ENCODE results near the gene SH3RF2.

The SH3RF2 gene

DNA sequence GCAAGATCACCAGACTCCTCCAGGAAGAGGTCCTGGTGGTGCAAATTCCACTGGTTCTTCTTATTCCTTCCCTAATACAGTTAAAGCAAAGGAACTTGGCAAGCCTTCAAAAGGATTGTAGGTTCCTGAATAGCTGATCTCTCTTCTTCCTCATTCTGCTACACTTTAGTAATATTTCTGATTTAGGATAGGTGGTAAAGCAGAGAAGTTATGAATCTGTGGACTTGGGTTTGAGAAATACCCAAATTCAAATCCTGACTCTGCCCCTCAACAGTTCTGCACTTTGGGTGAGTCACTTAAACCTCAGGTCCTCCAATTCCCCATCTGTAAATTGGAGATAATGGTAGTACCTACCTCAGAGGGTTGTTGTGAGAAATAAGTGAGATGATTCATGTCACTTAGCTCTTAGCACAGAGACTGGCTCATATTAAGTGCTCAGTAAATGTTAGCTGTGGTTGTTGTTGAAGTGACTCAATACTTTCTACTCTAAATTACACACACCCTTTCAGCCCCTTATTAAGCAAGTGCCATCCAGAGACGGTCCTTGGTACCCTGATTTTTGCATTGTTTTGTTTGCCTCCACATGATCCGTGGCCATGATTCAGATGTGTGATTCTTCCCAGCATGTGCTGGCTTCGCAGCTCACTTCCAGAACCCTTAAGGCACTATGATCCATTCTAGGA, 5.2 kb downstream of the SH3RF2 start:
- H2BK120ac ChIP-seq (ENCODE audit: low read depth, low read length) = no peak overlapping the region
- no peaks in the 10 kb centered on the region for H3K79me1 ChIP-seq (ENCODE audit: low read length)
- no peaks in the 10 kb centered on the region for H3K27me3 ChIP-seq (ENCODE audit: insufficient read depth, low read length, poor library complexity)
- no peak overlapping the region for H3K18ac ChIP-seq (ENCODE audit: low read length)
- WGBS (ENCODE audit: extremely low coverage, insufficient coverage, low lambda C conversion rate) = no CpG with 5 or more reads among the region's 3 CpGs
- H2BK15ac ChIP-seq (replicated peaks; ENCODE audit: low read depth) = no peak overlapping the region
- peaks cover 12% of the 10 kb centered on the region for H3K4me1 ChIP-seq (ENCODE audit: control insufficient read depth, low read depth, low read length)
- H4K8ac ChIP-seq (ENCODE audit: low read depth, low read length) = no peak overlapping the region
- H3K36me3 ChIP-seq (ENCODE audit: control insufficient read depth, insufficient read depth, low read length) = no peaks in the 10 kb centered on the region
- no peak overlapping the region for H3K4me3 ChIP-seq (ENCODE audit: low read length)
- no peak overlapping the region for H3K23ac ChIP-seq (ENCODE audit: low read length)
- no peak overlapping the region for H2BK5ac ChIP-seq (ENCODE audit: low read length)
- H3K56ac ChIP-seq (ENCODE audit: low read length) = no peak overlapping the region
- no peak for DNase-seq
- H3K79me2 ChIP-seq (ENCODE audit: control insufficient read depth, insufficient read depth, low read length) = no peaks in the 10 kb centered on the region
- no peak overlapping the region for H3K27ac ChIP-seq (ENCODE audit: low read depth, low read length)
- no peak overlapping the region for H4K5ac ChIP-seq (ENCODE audit: low read length)
- H3K4me2 ChIP-seq (ENCODE audit: low read length) = no peak overlapping the region
- H3K4ac ChIP-seq (ENCODE audit: low read depth, low read length) = no peak overlapping the region
- H3K9ac ChIP-seq (ENCODE audit: low read length) = no peak overlapping the region
- no peak overlapping the region for H2AK5ac ChIP-seq (ENCODE audit: low read length)

GRCh38 chr5:145942201-145942600, 5.8 kb downstream of the SH3RF2 start:
- no peak overlapping the region for H2BK5ac ChIP-seq (ENCODE audit: low read length)
- no peak for DNase-seq
- H3K23ac ChIP-seq (ENCODE audit: low read length) = no peak overlapping the region
- H4K8ac ChIP-seq (ENCODE audit: low read depth, low read length) = no peak overlapping the region
- no peak overlapping the region for H4K5ac ChIP-seq (ENCODE audit: low read length)
- no peak overlapping the region for H3K4me3 ChIP-seq (ENCODE audit: low read length)
- no peaks in the 10 kb centered on the region for H3K79me1 ChIP-seq (ENCODE audit: low read length)
- no peaks in the 10 kb centered on the region for H3K27me3 ChIP-seq (ENCODE audit: insufficient read depth, low read length, poor library complexity)
- H3K36me3 ChIP-seq (ENCODE audit: control insufficient read depth, insufficient read depth, low read length) = no peaks in the 10 kb centered on the region
- no peaks in the 10 kb centered on the region for H3K79me2 ChIP-seq (ENCODE audit: control insufficient read depth, insufficient read depth, low read length)
- peaks cover 12% of the 10 kb centered on the region for H3K4me1 ChIP-seq (ENCODE audit: control insufficient read depth, low read depth, low read length)
- H3K9ac ChIP-seq (ENCODE audit: low read length) = no peak overlapping the region
- H3K56ac ChIP-seq (ENCODE audit: low read length) = no peak overlapping the region
- WGBS (ENCODE audit: extremely low coverage, insufficient coverage, low lambda C conversion rate) = 100% methylated on average over 2 of the region's 3 CpGs
- H3K4me2 ChIP-seq (ENCODE audit: low read length) = no peak overlapping the region
- H3K4ac ChIP-seq (ENCODE audit: low read depth, low read length) = no peak overlapping the region
- no peak overlapping the region for H3K18ac ChIP-seq (ENCODE audit: low read length)
- no peak overlapping the region for H2BK15ac ChIP-seq (replicated peaks; ENCODE audit: low read depth)
- no peak overlapping the region for H2BK120ac ChIP-seq (ENCODE audit: low read depth, low read length)
- H2AK5ac ChIP-seq (ENCODE audit: low read length) = no peak overlapping the region
- no peak overlapping the region for H3K27ac ChIP-seq (ENCODE audit: low read depth, low read length)

DNA sequence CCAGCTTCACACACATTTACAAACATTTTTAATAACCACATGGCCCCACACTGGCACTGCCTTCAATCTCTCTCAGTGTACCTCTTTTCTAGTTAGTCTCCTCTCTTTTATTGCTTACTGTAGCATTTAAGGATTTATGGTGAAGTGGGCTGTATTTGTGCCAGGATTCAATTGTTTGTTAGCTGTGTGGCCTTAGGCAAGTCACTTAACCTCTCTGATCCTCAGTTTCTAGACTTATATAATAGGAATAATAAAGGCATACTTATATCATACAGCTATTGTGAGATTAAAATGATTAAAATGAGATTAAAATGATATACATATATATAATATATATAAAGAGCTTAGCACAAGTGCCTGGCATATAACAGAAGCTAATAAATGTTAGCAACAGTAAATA, 6.4 kb downstream of the SH3RF2 start:
- no peaks in the 10 kb centered on the region for H3K79me1 ChIP-seq (ENCODE audit: low read length)
- no peak overlapping the region for H2BK15ac ChIP-seq (replicated peaks; ENCODE audit: low read depth)
- H3K56ac ChIP-seq (ENCODE audit: low read length) = no peak overlapping the region
- no peak overlapping the region for H3K4me2 ChIP-seq (ENCODE audit: low read length)
- no peak overlapping the region for H3K4me3 ChIP-seq (ENCODE audit: low read length)
- no peak overlapping the region for H2BK120ac ChIP-seq (ENCODE audit: low read depth, low read length)
- no peak overlapping the region for H4K8ac ChIP-seq (ENCODE audit: low read depth, low read length)
- no peak overlapping the region for H3K18ac ChIP-seq (ENCODE audit: low read length)
- no peak overlapping the region for H3K9ac ChIP-seq (ENCODE audit: low read length)
- H4K5ac ChIP-seq (ENCODE audit: low read length) = no peak overlapping the region
- H3K23ac ChIP-seq (ENCODE audit: low read length) = no peak overlapping the region
- no peaks in the 10 kb centered on the region for H3K27me3 ChIP-seq (ENCODE audit: insufficient read depth, low read length, poor library complexity)
- no peaks in the 10 kb centered on the region for H3K36me3 ChIP-seq (ENCODE audit: control insufficient read depth, insufficient read depth, low read length)
- no peaks in the 10 kb centered on the region for H3K79me2 ChIP-seq (ENCODE audit: control insufficient read depth, insufficient read depth, low read length)
- no peak overlapping the region for H2BK5ac ChIP-seq (ENCODE audit: low read length)
- no peak overlapping the region for H3K27ac ChIP-seq (ENCODE audit: low read depth, low read length)
- no peak for DNase-seq
- peaks cover 7% of the 10 kb centered on the region for H3K4me1 ChIP-seq (ENCODE audit: control insufficient read depth, low read depth, low read length)
- H3K4ac ChIP-seq (ENCODE audit: low read depth, low read length) = no peak overlapping the region
- H2AK5ac ChIP-seq (ENCODE audit: low read length) = no peak overlapping the region

- Histone ChIP-seq H3K4me3 (ENCODE audit: low read length) (no peak overlapping the region), H2BK15ac (replicated peaks; ENCODE audit: low read depth) (no peak overlapping the region), H3K4me1 (ENCODE audit: control insufficient read depth, low read depth, low read length) (peaks cover 6% of the 10 kb centered on the region), H3K27ac (ENCODE audit: low read depth, low read length) (no peak overlapping the region), H3K4me2 (ENCODE audit: low read length) (no peak overlapping the region), H2AK5ac (ENCODE audit: low read length) (no peak overlapping the region), H2BK120ac (ENCODE audit: low read depth, low read length) (no peak overlapping the region), H3K36me3 (ENCODE audit: control insufficient read depth, insufficient read depth, low read length) (no peaks in the 10 kb centered on the region), H3K56ac (ENCODE audit: low read length) (no peak overlapping the region), H2BK5ac (ENCODE audit: low read length) (no peak overlapping the region), H3K27me3 (ENCODE audit: insufficient read depth, low read length, poor library complexity) (no peaks in the 10 kb centered on the region), H3K23ac (ENCODE audit: low read length) (no peak overlapping the region), H4K8ac (ENCODE audit: low read depth, low read length) (no peak overlapping the region), H3K79me1 (ENCODE audit: low read length) (no peaks in the 10 kb centered on the region), H3K18ac (ENCODE audit: low read length) (no peak overlapping the region), H3K9ac (ENCODE audit: low read length) (no peak overlapping the region), H3K4ac (ENCODE audit: low read depth, low read length) (no peak overlapping the region), H4K5ac (ENCODE audit: low read length) (no peak overlapping the region), H3K79me2 (ENCODE audit: control insufficient read depth, insufficient read depth, low read length) (no peaks in the 10 kb centered on the region)
- WGBS (ENCODE audit: extremely low coverage, insufficient coverage, low lambda C conversion rate) = no CpG with 5 or more reads among the region's 2 CpGs
- DNase-seq = no peak
Measured at GRCh38 chr5:145943674-145944121, 7.3 kb downstream of the SH3RF2 start.

DNA sequence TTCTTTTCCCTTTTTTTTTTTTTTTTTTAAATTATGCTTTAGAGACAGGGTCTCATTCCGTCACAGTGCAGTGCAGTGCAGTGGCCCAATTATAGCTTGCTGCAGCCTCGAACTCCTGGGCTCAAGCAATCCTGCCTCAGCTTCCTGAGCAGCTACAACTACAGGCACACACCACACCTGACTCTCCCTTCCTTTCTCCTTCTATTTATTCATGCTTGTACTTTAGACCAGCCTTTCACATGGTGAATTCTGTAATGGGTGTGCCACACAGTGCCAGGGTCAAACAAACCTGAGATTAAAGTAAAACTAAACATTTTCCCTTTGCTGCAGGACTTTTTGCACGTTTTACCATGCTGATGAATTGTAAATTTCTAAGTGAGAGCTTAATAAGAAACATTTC, 8.0 kb downstream of the SH3RF2 start:
- no peak overlapping the region for H4K5ac ChIP-seq (ENCODE audit: low read length)

DNA sequence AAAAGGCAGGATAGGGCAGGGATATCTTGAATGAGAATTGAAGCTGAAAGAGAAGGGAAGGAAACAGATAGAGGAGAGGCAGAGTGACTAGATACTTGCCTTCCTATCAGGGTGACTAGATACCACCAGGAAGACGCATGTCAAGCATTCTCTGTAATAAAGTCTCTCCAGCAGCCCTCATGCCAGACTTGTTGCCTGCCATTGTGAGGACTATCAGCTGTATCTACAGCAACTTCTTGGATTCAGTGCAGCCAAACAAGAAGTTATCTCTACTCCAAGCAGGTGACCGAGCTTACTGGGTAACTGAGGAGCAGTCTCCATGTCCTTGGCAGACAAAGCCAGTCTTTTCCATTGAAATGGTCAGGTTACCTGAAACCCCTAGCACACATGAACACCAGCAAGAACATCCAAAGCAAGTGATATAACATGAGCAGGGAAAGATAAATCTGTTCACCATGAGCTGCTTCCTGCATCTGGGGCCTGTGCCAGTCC, 9.3 kb downstream of the SH3RF2 start:
- Histone ChIP-seq H3K4ac (ENCODE audit: low read depth, low read length) (no peak overlapping the region), H3K79me1 (ENCODE audit: low read length) (no peaks in the 10 kb centered on the region), H3K9ac (ENCODE audit: low read length) (no peak overlapping the region), H2BK5ac (ENCODE audit: low read length) (no peak overlapping the region), H3K4me2 (ENCODE audit: low read length) (no peak overlapping the region), H3K27ac (ENCODE audit: low read depth, low read length) (no peak overlapping the region), H3K36me3 (ENCODE audit: control insufficient read depth, insufficient read depth, low read length) (no peaks in the 10 kb centered on the region), H2BK120ac (ENCODE audit: low read depth, low read length) (no peak overlapping the region), H3K27me3 (ENCODE audit: insufficient read depth, low read length, poor library complexity) (no peaks in the 10 kb centered on the region), H3K56ac (ENCODE audit: low read length) (no peak overlapping the region), H3K79me2 (ENCODE audit: control insufficient read depth, insufficient read depth, low read length) (no peaks in the 10 kb centered on the region), H2BK15ac (replicated peaks; ENCODE audit: low read depth) (no peak overlapping the region), H4K8ac (ENCODE audit: low read depth, low read length) (no peak overlapping the region), H4K5ac (ENCODE audit: low read length) (no peak overlapping the region), H3K4me3 (ENCODE audit: low read length) (no peak overlapping the region), H3K23ac (ENCODE audit: low read length) (no peak overlapping the region), H3K4me1 (ENCODE audit: control insufficient read depth, low read depth, low read length) (peaks cover 3% of the 10 kb centered on the region), H2AK5ac (ENCODE audit: low read length) (no peak overlapping the region), H3K18ac (ENCODE audit: low read length) (peak overlapping the region; percentile 16)
- WGBS (ENCODE audit: extremely low coverage, insufficient coverage, low lambda C conversion rate) = no CpG with 5 or more reads among the region's 2 CpGs
- DNase-seq = no peak

More for the DNA sequence above, 8.0 kb downstream of the SH3RF2 start:
- Histone ChIP-seq H2AK5ac (ENCODE audit: low read length) (no peak overlapping the region), H3K4me3 (ENCODE audit: low read length) (no peak overlapping the region), H2BK120ac (ENCODE audit: low read depth, low read length) (no peak overlapping the region), H3K9ac (ENCODE audit: low read length) (no peak overlapping the region), H3K36me3 (ENCODE audit: control insufficient read depth, insufficient read depth, low read length) (no peaks in the 10 kb centered on the region), H4K8ac (ENCODE audit: low read depth, low read length) (no peak overlapping the region), H3K23ac (ENCODE audit: low read length) (no peak overlapping the region), H2BK5ac (ENCODE audit: low read length) (no peak overlapping the region), H3K79me2 (ENCODE audit: control insufficient read depth, insufficient read depth, low read length) (no peaks in the 10 kb centered on the region), H3K4ac (ENCODE audit: low read depth, low read length) (no peak overlapping the region), H3K56ac (ENCODE audit: low read length) (no peak overlapping the region), H3K4me2 (ENCODE audit: low read length) (no peak overlapping the region), H3K4me1 (ENCODE audit: control insufficient read depth, low read depth, low read length) (peaks cover 7% of the 10 kb centered on the region), H3K27me3 (ENCODE audit: insufficient read depth, low read length, poor library complexity) (no peaks in the 10 kb centered on the region), H3K79me1 (ENCODE audit: low read length) (no peaks in the 10 kb centered on the region), H3K27ac (ENCODE audit: low read depth, low read length) (no peak overlapping the region), H3K18ac (ENCODE audit: low read length) (no peak overlapping the region), H2BK15ac (replicated peaks; ENCODE audit: low read depth) (no peak overlapping the region)
- no CpG with 5 or more reads among the region's 3 CpGs for WGBS (ENCODE audit: extremely low coverage, insufficient coverage, low lambda C conversion rate)
- no peak for DNase-seq
